Measurements from ENCODE around the gene UBR4.
A peak's percentile ranks its signal among the peaks of the same experiment; 100 is the strongest.

The UBR4 gene

DNA sequence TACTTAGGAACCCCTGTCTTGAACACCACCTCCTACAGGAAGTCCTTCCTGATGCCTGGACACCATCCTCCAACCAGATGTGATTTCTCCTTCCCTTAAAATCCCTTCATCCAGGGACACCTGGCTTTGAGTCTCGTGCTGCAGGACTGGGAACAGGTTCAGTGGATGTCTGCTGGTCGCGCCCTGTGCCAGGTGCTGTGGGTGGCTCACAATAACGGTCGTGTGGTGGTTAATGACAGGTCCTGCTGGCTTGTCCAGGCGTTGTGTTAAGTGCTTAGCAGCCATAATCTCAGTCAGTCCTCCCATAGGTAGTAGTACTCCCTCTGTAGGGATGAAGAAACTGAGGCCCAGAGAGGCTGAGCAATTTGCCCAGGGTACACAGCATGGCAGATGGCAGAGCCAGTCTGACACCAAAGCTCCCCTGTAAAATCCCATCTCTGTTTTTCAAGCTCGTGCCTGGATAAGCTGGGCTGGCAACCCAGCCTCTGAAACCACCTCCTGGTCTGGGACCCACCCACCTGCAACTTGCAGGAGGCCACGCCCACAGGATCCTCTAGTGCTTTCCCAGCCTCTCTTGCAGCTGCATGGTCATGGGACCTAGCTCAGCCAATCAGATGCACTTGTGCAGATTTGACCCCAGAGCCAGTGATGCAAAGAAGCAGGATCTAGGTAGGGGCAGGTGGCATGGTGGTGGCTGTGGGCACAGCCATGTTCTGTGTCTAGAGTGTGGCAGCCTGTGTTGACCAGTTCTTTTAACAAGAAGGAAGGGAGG is 147.6 kb downstream of the UBR4 start:
- Histone ChIP-seq H3K36me3 (ENCODE audit: control insufficient read depth in 1 of 2, insufficient read depth in 2 of 2, low read depth in 1 of 2, low read length in 2 of 2) (no peaks in the 10 kb centered on the region), H3K4me3 (ENCODE audit: insufficient read depth in 1 of 2, low read depth in 1 of 2, low read length in 2 of 2) (no peak overlapping the region), H3K9me3 (ENCODE audit: control insufficient read depth, low read length) (no peaks in the 10 kb centered on the region), H3K18ac (ENCODE audit: low read depth in 1 of 2, low read length in 2 of 2) (no peak overlapping the region), H3K4me1 (ENCODE audit: control insufficient read depth, insufficient read depth, low read depth, low read length) (peaks cover 16% of the 10 kb centered on the region), H3K4me2 (ENCODE audit: low read length, poor library complexity, severe bottlenecking) (no peak overlapping the region), H2BK120ac (ENCODE audit: low read depth, low read length) (no peak overlapping the region), H3K9ac (ENCODE audit: low read length) (no peak overlapping the region), H2AFZ (ENCODE audit: low read depth, low read length) (no peak overlapping the region), H3K79me1 (replicated peaks; ENCODE audit: low read length, poor library complexity, severe bottlenecking) (no peaks in the 10 kb centered on the region), H3K27me3 (ENCODE audit: control insufficient read depth in 1 of 2, insufficient read depth in 1 of 2, low read length in 2 of 2) (peaks cover 9 to 47% of the 10 kb centered on the region in 2 experiments), H3K4ac (ENCODE audit: low read depth in 1 of 2, low read length in 2 of 2) (no peak overlapping the region), H4K8ac (ENCODE audit: low read length) (no peak overlapping the region), H3K27ac (ENCODE audit: low read length, poor library complexity, severe bottlenecking) (no peak overlapping the region), H2BK5ac (ENCODE audit: low read depth, low read length, poor library complexity, severe bottlenecking) (no peak overlapping the region), H3K23ac (ENCODE audit: low read length in 2 of 2) (no peak overlapping the region), H2BK12ac (ENCODE audit: low read length in 2 of 2) (no peak overlapping the region), H4K91ac (ENCODE audit: low read length) (no peak overlapping the region), H3K14ac (ENCODE audit: low read length in 2 of 2) (peak overlapping the region in 1 of 2 experiments; percentile 79), H2AK5ac (ENCODE audit: low read length, severe bottlenecking) (no peak overlapping the region), H2BK15ac (ENCODE audit: low read depth, poor library complexity, severe bottlenecking) (no peak overlapping the region)
- 69% methylated on average over 8 of the region's 8 CpGs for WGBS
- DNase-seq, result no peak

DNA sequence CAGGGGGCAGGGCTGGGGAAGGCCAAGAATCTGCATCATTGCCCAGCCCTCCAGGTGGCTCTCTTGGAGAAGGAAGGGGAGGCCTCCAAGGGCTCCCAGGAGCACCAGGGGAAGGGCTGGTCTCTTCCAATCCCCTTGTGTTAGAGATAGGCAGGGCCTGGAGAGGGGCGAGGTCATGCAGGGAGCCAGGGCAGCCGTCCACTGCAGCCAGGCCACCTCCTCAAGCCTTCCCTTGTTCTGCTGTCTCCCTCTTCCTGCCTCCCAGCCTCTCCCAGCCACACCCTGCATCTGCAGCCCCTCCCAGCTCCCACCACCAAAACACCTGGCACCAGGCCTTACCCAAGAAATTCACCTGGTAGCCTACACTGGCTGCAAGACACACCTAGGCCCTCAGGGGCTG is 148.3 kb downstream of the UBR4 start:
- no peak overlapping the region for H4K8ac ChIP-seq (ENCODE audit: low read length)
- no peaks in the 10 kb centered on the region for H3K36me3 ChIP-seq (ENCODE audit: control insufficient read depth in 1 of 2, insufficient read depth in 2 of 2, low read depth in 1 of 2, low read length in 2 of 2)
- H2BK120ac ChIP-seq (ENCODE audit: low read depth, low read length), result no peak overlapping the region
- no peak for DNase-seq
- peaks cover 11 to 45% of the 10 kb centered on the region in 2 experiments for H3K27me3 ChIP-seq (ENCODE audit: control insufficient read depth in 1 of 2, insufficient read depth in 1 of 2, low read length in 2 of 2)
- no peak overlapping the region for H2BK15ac ChIP-seq (ENCODE audit: low read depth, poor library complexity, severe bottlenecking)
- no peak overlapping the region for H3K9ac ChIP-seq (ENCODE audit: low read length)
- H4K91ac ChIP-seq (ENCODE audit: low read length), result no peak overlapping the region
- H3K4me2 ChIP-seq (ENCODE audit: low read length, poor library complexity, severe bottlenecking), result no peak overlapping the region
- H3K4ac ChIP-seq (ENCODE audit: low read depth in 1 of 2, low read length in 2 of 2), result no peak overlapping the region
- peaks cover 10% of the 10 kb centered on the region for H3K4me1 ChIP-seq (ENCODE audit: control insufficient read depth, insufficient read depth, low read depth, low read length)
- H3K23ac ChIP-seq (ENCODE audit: low read length in 2 of 2), result no peak overlapping the region
- no peaks in the 10 kb centered on the region for H3K79me1 ChIP-seq (replicated peaks; ENCODE audit: low read length, poor library complexity, severe bottlenecking)
- no peaks in the 10 kb centered on the region for H3K9me3 ChIP-seq (ENCODE audit: control insufficient read depth, low read length)
- no peak overlapping the region for H3K18ac ChIP-seq (ENCODE audit: low read depth in 1 of 2, low read length in 2 of 2)
- no peak overlapping the region for H3K14ac ChIP-seq (ENCODE audit: low read length in 2 of 2)
- no peak overlapping the region for H3K27ac ChIP-seq (ENCODE audit: low read length, poor library complexity, severe bottlenecking)
- H2AFZ ChIP-seq (ENCODE audit: low read depth, low read length), result no peak overlapping the region
- H2AK5ac ChIP-seq (ENCODE audit: low read length, severe bottlenecking), result no peak overlapping the region
- no peak overlapping the region for H2BK5ac ChIP-seq (ENCODE audit: low read depth, low read length, poor library complexity, severe bottlenecking)
- WGBS, result no CpG with 5 or more reads among the region's 2 CpGs
- no peak overlapping the region for H3K4me3 ChIP-seq (ENCODE audit: insufficient read depth in 1 of 2, low read depth in 1 of 2, low read length in 2 of 2)
- H2BK12ac ChIP-seq (ENCODE audit: low read length in 2 of 2), result no peak overlapping the region

DNA sequence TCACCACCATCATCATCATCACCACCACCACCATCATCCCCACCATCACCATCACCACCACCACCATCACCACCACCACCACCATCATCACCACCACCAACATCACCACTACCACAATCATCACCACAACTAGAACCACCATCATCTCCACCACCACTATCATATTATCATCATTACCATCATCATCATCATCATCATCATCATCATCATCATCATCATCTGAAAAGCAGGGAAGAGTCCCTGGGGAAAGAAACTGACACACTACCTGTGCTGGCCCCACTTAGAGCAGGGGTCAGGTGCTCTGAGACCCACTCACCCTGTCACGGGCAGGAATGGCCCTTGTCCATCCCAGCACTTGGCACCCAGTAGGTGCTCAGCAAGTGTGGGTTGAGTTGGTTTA is 148.7 kb downstream of the UBR4 start:
- Histone ChIP-seq H3K18ac (ENCODE audit: low read depth in 1 of 2, low read length in 2 of 2) (no peak overlapping the region), H3K27me3 (ENCODE audit: control insufficient read depth in 1 of 2, insufficient read depth in 1 of 2, low read length in 2 of 2) (peaks cover 11 to 45% of the 10 kb centered on the region in 2 experiments), H2AK5ac (ENCODE audit: low read length, severe bottlenecking) (no peak overlapping the region), H3K4me3 (ENCODE audit: insufficient read depth in 1 of 2, low read depth in 1 of 2, low read length in 2 of 2) (no peak overlapping the region), H4K8ac (ENCODE audit: low read length) (no peak overlapping the region), H3K14ac (ENCODE audit: low read length in 2 of 2) (no peak overlapping the region), H3K36me3 (ENCODE audit: control insufficient read depth in 1 of 2, insufficient read depth in 2 of 2, low read depth in 1 of 2, low read length in 2 of 2) (no peaks in the 10 kb centered on the region), H3K9ac (ENCODE audit: low read length) (no peak overlapping the region), H2AFZ (ENCODE audit: low read depth, low read length) (no peak overlapping the region), H3K9me3 (ENCODE audit: control insufficient read depth, low read length) (no peaks in the 10 kb centered on the region), H2BK120ac (ENCODE audit: low read depth, low read length) (no peak overlapping the region), H3K27ac (ENCODE audit: low read length, poor library complexity, severe bottlenecking) (no peak overlapping the region), H4K91ac (ENCODE audit: low read length) (no peak overlapping the region), H2BK12ac (ENCODE audit: low read length in 2 of 2) (no peak overlapping the region), H3K79me1 (replicated peaks; ENCODE audit: low read length, poor library complexity, severe bottlenecking) (no peaks in the 10 kb centered on the region), H3K4ac (ENCODE audit: low read depth in 1 of 2, low read length in 2 of 2) (no peak overlapping the region), H3K4me2 (ENCODE audit: low read length, poor library complexity, severe bottlenecking) (no peak overlapping the region), H2BK5ac (ENCODE audit: low read depth, low read length, poor library complexity, severe bottlenecking) (no peak overlapping the region), H3K23ac (ENCODE audit: low read length in 2 of 2) (no peak overlapping the region), H3K4me1 (ENCODE audit: control insufficient read depth, insufficient read depth, low read depth, low read length) (peaks cover 6% of the 10 kb centered on the region), H2BK15ac (ENCODE audit: low read depth, poor library complexity, severe bottlenecking) (no peak overlapping the region)
- WGBS, result 96% methylated on average over 1 of the region's 1 CpG
- no peak for DNase-seq

DNA sequence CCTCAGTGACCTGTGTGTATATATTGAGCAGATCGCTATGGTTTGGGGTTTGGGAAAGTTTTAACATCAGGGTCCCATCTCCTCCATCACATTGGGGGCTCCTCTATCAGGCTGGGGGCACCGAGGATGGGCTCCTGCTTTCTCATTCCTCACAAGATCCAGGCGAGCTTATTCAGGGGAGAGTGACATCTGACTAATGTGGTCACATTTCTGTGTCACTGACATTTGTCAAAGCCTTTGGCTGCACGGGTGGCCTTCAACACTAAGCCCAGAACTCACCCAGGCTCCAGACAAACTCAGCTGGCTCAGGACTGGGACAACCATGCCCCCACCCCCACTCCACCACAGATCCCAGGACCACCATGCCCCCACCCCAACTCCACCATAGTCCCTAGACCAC is 150.3 kb downstream of the UBR4 start:
- no peaks in the 10 kb centered on the region for H3K79me1 ChIP-seq (replicated peaks; ENCODE audit: low read length, poor library complexity, severe bottlenecking)
- H3K18ac ChIP-seq (ENCODE audit: low read depth in 1 of 2, low read length in 2 of 2), result no peak overlapping the region
- WGBS, result 76% methylated on average over 4 of the region's 4 CpGs
- H2BK120ac ChIP-seq (ENCODE audit: low read depth, low read length), result no peak overlapping the region
- no peak overlapping the region for H2AK5ac ChIP-seq (ENCODE audit: low read length, severe bottlenecking)
- H3K4me3 ChIP-seq (ENCODE audit: insufficient read depth in 1 of 2, low read depth in 1 of 2, low read length in 2 of 2), result no peak overlapping the region
- no peak overlapping the region for H2BK15ac ChIP-seq (ENCODE audit: low read depth, poor library complexity, severe bottlenecking)
- no peak overlapping the region for H2BK12ac ChIP-seq (ENCODE audit: low read length in 2 of 2)
- H3K4ac ChIP-seq (ENCODE audit: low read depth in 1 of 2, low read length in 2 of 2), result no peak overlapping the region
- DNase-seq, result no peak
- H3K4me1 ChIP-seq (ENCODE audit: control insufficient read depth, insufficient read depth, low read depth, low read length), result no peaks in the 10 kb centered on the region
- no peak overlapping the region for H3K23ac ChIP-seq (ENCODE audit: low read length in 2 of 2)
- no peak overlapping the region for H4K8ac ChIP-seq (ENCODE audit: low read length)
- no peak overlapping the region for H3K27ac ChIP-seq (ENCODE audit: low read length, poor library complexity, severe bottlenecking)
- peaks cover 18 to 55% of the 10 kb centered on the region in 2 experiments for H3K27me3 ChIP-seq (ENCODE audit: control insufficient read depth in 1 of 2, insufficient read depth in 1 of 2, low read length in 2 of 2)
- H2BK5ac ChIP-seq (ENCODE audit: low read depth, low read length, poor library complexity, severe bottlenecking), result no peak overlapping the region
- H4K91ac ChIP-seq (ENCODE audit: low read length), result no peak overlapping the region
- no peak overlapping the region for H3K14ac ChIP-seq (ENCODE audit: low read length in 2 of 2)
- H3K4me2 ChIP-seq (ENCODE audit: low read length, poor library complexity, severe bottlenecking), result no peak overlapping the region
- no peak overlapping the region for H3K9ac ChIP-seq (ENCODE audit: low read length)
- no peak overlapping the region for H2AFZ ChIP-seq (ENCODE audit: low read depth, low read length)
- no peaks in the 10 kb centered on the region for H3K9me3 ChIP-seq (ENCODE audit: control insufficient read depth, low read length)
- H3K36me3 ChIP-seq (ENCODE audit: control insufficient read depth in 1 of 2, insufficient read depth in 2 of 2, low read depth in 1 of 2, low read length in 2 of 2), result no peaks in the 10 kb centered on the region

All from mesenchymal stem cell (in vitro differentiated cells and primary cell).